ENCODE measurements around the gene ZPR1. TPM values are rescaled to one million over a fixed set of nuclear protein-coding genes. Genes with fewer than 3 reads are reported as not detected.

Gene ZPR1
- total and polyA plus RNA-seq, 2 of the 4 experiments (the other 2 are of a cell fraction): 40.8 to 52.0 TPM

GRCh38 chr11:116797816-116798215 lies 10.0 kb upstream of the ZPR1 start:
- in situ Hi-C loops (cut with MboI; ENCODE audit: low sequenced_read_pairs) (no loop called here), intact Hi-C loops (cut with micrococcal nuclease) (no loop called here), dilution Hi-C loops (cut with HindIII; ENCODE audit: low sequenced_read_pairs, unreplicated experiment) (no loop called here)
- Histone ChIP-seq H3K9me1 (ENCODE audit: insufficient read depth, low read length) (peaks cover 3% of the 10 kb centered on the region; the same call in 1 of the 2 replicates), H3K4me1 (ENCODE audit: control insufficient read depth, insufficient read depth, low read length) (no peaks in the 10 kb centered on the region; the same call in 1 of the 2 replicates), H3K4me2 (ENCODE audit: low read depth, low read length) (no peak overlapping the region), H3K56ac (ENCODE audit: extremely low read depth, insufficient read depth, low read length) (no peak overlapping the region), H3K27me3 (ENCODE audit: control insufficient read depth, insufficient read depth, low read length) (peaks cover 5% of the 10 kb centered on the region), H3K9me3 (ENCODE audit: control insufficient read depth, insufficient read depth, low read length) (no peaks in the 10 kb centered on the region), H2AK9ac (replicated peaks; ENCODE audit: low read depth, low read length, poor library complexity) (no peak overlapping the region), H2BK5ac (ENCODE audit: low read depth, low read length, poor library complexity, severe bottlenecking) (no peak overlapping the region), H3K23ac (ENCODE audit: low read depth, low read length) (no peak overlapping the region), H4K91ac (ENCODE audit: insufficient read depth, low read depth, low read length) (no peak overlapping the region), H2BK120ac (ENCODE audit: low read depth, low read length) (no peak overlapping the region), H2BK20ac (ENCODE audit: low read depth, low read length) (no peak overlapping the region), H3K14ac (replicated peaks; ENCODE audit: low read depth, low read length) (no peak overlapping the region), H3K79me1 (ENCODE audit: low read depth in 1 of 2, low read length in 2 of 2) (no peaks in the 10 kb centered on the region), H3K4me3 (ENCODE audit: insufficient read depth, low read depth, low read length) (no peak overlapping the region), H3K18ac (ENCODE audit: low read depth, low read length) (no peak overlapping the region), H3K4ac (ENCODE audit: low read depth, low read length) (no peak overlapping the region), H4K8ac (ENCODE audit: low read depth in 2 of 2, low read length in 2 of 2) (no peak overlapping the region), H3K27ac (ENCODE audit: insufficient read depth, low read length) (no peak overlapping the region), H3K9ac (ENCODE audit: low read depth, low read length) (no peak overlapping the region), H2AK5ac (ENCODE audit: low read depth, low read length) (no peak overlapping the region), H2BK15ac (ENCODE audit: low read depth, low read length) (no peak overlapping the region), H2AFZ (replicated peaks; ENCODE audit: low read length, poor library complexity) (no peak overlapping the region), H3K36me3 (ENCODE audit: control insufficient read depth, insufficient read depth, low read length) (no peaks in the 10 kb centered on the region), H4K20me1 (ENCODE audit: insufficient read depth, low read length) (no peaks in the 10 kb centered on the region), H4K5ac (ENCODE audit: low read depth, low read length) (no peak overlapping the region)
- no peak for TF ChIP-seq MXI1 (IDR thresholded peaks at IDR 0.05; ENCODE audit: borderline replicate concordance, low read depth, low read length)
- TF ChIP-seq, protein P1, sequence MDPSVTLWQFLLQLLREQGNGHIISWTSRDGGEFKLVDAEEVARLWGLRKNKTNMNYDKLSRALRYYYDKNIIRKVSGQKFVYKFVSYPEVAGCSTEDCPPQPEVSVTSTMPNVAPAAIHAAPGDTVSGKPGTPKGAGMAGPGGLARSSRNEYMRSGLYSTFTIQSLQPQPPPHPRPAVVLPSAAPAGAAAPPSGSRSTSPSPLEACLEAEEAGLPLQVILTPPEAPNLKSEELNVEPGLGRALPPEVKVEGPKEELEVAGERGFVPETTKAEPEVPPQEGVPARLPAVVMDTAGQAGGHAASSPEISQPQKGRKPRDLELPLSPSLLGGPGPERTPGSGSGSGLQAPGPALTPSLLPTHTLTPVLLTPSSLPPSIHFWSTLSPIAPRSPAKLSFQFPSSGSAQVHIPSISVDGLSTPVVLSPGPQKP (IDR thresholded peaks at IDR 0.05; ENCODE audit: borderline replicate concordance, low read depth, low read length): no peak
- TF ChIP-seq SMC3 (IDR thresholded peaks at IDR 0.05; ENCODE audit: low read depth, low read length): no peak
- no peak for TF ChIP-seq RAD21 (IDR thresholded peaks at IDR 0.05; ENCODE audit: low read length)
- no peak for TF ChIP-seq MAFK (IDR thresholded peaks at IDR 0.05; ENCODE audit: low read depth, low read length)
- TF ChIP-seq NFE2L2 (IDR thresholded peaks at IDR 0.05; ENCODE audit: low read depth, low read length): no peak
- no peak for TF ChIP-seq FOS (IDR thresholded peaks at IDR 0.05; ENCODE audit: low read depth, low read length)
- TF ChIP-seq USF2 (IDR thresholded peaks at IDR 0.05; ENCODE audit: low read depth, low read length): no peak
- TF ChIP-seq MAZ (IDR thresholded peaks at IDR 0.05; ENCODE audit: borderline replicate concordance, low read depth, low read length): no peak
- no peak for TF ChIP-seq POLR2A (IDR thresholded peaks at IDR 0.05; ENCODE audit: low read depth, low read length)
- TF ChIP-seq CEBPB (IDR thresholded peaks at IDR 0.05; ENCODE audit: low read depth, low read length): no peak
- TF ChIP-seq RFX5 (IDR thresholded peaks at IDR 0.05; ENCODE audit: low read depth, low read length): no peak
- TF ChIP-seq CHD1 (IDR thresholded peaks at IDR 0.05; ENCODE audit: low read depth, low read length): no peak
- TF ChIP-seq RCOR1 (IDR thresholded peaks at IDR 0.05; ENCODE audit: insufficient replicate concordance, low read length): no peak
- TF ChIP-seq BHLHE40 (IDR thresholded peaks at IDR 0.05; ENCODE audit: low read depth, low read length): no peak
- no peak for TF ChIP-seq CTCF (conservative IDR thresholded peaks at IDR 0.05; ENCODE audit: low read depth, low read length)
- CTCF ChIA-PET: interaction anchor here (0.7 kb wide), 1 partner anchor 33 kb away, joined by 6 read pairs; no protein-coding TSS in a partner anchor
- no TSS peak for BruUV-seq (replicated peaks)
- POLR2A ChIA-PET (ENCODE audit: unreplicated experiment): no interaction called here
- DNase-seq (no peak), ATAC-seq (ENCODE audit: low read depth) (no peak)
- WGBS, 2 experiments (ENCODE audit: extremely low coverage in 2 of 2, insufficient read length in 1 of 2): no CpG with 5 or more reads among the region's 5 CpGs
